ENCODE data around the gene CARHSP1.
"Not testable (repeated sequence)": the region's sequence is repeated elsewhere in the genome, so short reads cannot be mapped to it uniquely, and the experiment has no call there.

Gene CARHSP1

DNA sequence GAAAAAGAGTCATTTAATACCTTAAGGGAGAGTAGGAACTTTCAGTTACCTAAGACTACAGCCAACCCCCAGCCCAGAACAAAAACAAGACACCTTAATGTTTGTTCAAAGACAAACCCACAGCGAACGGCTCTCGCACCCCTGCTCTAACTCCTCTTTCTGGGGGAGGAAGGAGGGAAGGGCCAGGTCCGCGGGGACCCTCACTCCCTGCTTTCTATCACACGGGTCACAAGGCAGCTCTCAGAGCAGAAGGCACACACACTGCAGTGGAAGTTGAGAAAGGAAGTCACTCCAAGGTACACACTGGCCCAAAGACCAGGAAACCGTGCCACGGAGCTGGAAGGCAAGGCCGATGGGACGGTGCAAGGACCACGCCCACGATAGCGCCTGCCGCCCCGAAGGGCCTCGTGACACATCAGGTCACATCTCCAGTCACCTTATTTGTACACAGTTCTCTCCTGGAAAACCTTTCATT, 23.3 kb upstream of the CARHSP1 start:
- no peak for DNase-seq

- DNase-seq: no peak
Measured at GRCh38 chr16:8890549-8890921, 21.7 kb upstream of the CARHSP1 start.

DNA sequence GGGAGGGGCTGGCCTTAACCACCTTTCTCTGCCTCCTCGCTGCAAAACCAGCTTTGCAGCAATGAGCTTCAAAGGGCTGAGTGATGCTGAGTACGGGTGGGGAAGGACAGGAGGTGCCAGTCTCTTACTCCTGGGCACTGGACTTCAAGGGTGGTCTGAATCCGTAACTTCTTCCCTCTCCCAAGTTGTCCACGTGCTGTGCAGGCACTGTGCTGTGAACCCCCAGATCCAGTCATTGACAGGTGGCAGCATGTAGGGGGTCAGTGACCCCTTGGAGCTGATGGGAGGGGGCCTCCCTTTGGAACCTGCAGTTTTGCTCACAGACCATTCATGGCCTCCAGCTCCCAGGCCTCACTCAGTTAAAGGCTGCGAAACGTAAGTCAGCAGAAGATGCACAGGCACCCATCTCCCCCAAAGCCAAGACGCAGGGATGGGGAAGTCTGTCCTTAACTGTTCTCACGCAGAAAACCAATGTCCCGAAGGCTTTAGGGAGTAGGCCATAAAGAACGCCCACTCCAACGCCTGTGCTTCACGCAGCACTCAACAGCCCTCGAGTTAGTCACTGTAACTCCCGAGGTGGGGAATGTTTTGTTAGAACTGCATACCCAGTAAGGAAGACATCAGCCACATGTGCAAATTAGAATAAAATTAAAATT, 21.2 kb upstream of the CARHSP1 start:
- no peak for DNase-seq

- DNase-seq: no peak
Measured at GRCh38 chr16:8888951-8889892, 20.4 kb upstream of the CARHSP1 start.

- no peak for DNase-seq
Measured at GRCh38 chr16:8887952-8888560, 19.2 kb upstream of the CARHSP1 start.

- no peak for DNase-seq
Measured at GRCh38 chr16:8887431-8887765, 18.6 kb upstream of the CARHSP1 start.

DNA sequence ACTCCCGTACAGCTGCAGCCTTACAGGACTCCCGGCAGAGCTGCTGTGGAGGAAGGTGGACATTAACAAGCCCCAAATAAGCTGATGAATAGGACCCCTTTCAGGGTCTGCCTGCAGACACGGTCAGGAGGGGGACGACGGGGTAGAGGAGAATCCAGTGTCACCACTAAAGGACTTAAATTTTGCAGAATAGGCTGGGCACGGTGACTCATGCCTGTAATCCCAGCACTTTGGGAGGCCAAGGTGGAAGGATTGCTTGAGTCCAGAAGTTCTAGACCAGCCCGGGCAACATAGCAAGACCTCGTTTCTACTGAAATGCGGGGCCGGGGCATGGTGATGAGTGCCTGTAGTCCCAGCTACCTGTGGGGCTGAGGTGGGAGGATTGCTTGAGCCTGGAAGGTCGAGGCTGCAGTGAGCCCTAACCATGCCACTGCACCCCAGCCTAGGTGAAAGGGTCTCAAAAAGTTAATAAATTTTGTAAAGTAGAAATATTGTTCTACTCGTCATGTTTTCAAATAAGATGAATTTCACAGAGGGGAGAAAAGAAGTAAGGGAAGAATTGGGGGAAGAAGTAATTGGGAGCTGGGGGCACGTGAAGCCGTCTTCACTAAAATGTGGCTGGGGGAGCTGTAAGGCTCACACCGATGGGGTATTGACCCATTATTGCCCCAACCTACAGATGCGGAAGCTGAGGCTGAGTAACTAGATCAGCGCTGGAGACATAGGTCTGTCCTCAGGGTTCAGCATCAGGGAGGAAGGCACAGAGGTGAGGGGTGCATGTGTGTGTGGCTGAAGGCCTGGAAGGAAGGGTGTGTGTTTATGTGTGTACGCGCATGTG, 18.0 kb upstream of the CARHSP1 start:
- no peak for DNase-seq

GRCh38 chr16:8885674-8886592, 17.1 kb upstream of the CARHSP1 start:
- DNase-seq: no peak

DNA sequence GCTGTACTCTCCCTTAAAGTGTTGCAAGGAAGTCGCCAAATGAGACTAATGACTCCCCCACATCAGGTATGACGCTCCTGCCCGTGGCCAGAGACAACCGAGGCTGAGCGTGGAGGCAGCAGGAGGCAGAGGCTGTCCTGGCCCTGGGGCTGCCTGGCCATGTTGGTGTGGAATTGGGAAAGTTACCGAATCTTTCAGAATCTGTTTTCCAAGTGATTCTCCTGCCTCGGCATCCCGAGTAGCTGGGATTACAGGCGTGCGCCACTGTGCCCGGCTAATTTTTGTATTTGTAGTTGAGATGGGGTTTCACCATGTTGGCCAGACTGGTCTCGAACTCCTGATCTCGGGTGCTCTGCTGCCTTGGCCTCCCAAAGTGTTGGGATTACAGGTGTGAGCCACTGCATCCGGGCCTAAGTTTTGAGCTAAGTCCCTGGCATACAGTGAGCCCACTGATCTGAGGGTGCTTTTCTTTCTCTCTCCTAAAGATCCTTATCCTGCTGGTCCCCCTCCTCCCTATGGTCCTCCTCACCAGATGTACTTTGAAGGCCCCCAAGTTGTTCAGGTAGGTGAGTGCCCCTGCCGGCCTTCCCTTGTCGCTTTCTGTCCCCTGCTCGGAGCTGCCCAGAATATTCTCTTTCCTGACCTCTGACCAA, 14.0 kb upstream of the CARHSP1 start:
- DNase-seq: no peak

DNA sequence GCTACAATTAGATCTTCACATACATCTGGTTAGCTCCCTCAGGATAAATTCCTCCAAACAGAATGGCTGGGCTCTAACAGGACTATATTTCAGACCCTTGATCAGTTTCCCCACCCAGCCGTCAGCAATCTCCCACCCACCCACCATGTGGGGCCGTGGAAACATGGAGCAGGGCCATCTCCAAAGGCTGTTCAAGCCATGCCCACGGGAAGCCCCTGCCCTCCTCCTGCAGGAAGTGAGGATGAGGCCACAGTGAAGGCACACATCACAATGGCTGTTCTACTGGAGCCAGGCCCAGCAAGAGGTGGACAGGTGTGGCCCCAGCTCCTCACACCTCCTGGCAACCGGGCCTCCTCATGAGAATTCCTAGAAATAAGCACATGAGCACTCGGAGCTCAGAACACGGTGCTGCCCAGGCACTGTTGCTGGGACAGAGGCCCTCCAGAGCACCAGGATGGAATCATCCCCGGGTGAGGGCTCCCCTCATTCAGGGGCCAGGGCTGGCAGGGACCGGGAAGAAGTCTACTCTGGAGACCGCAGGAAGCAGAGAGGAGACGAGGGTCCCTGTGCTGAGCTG, 13.3 kb upstream of the CARHSP1 start, which contains the start of gene LITAFD:
TSS of gene LITAFD (plus strand) at position 311 of the 577 bp plus-strand sequence. CDS start 2,005 bp downstream, outside the sequence.
- no peak for DNase-seq

DNA sequence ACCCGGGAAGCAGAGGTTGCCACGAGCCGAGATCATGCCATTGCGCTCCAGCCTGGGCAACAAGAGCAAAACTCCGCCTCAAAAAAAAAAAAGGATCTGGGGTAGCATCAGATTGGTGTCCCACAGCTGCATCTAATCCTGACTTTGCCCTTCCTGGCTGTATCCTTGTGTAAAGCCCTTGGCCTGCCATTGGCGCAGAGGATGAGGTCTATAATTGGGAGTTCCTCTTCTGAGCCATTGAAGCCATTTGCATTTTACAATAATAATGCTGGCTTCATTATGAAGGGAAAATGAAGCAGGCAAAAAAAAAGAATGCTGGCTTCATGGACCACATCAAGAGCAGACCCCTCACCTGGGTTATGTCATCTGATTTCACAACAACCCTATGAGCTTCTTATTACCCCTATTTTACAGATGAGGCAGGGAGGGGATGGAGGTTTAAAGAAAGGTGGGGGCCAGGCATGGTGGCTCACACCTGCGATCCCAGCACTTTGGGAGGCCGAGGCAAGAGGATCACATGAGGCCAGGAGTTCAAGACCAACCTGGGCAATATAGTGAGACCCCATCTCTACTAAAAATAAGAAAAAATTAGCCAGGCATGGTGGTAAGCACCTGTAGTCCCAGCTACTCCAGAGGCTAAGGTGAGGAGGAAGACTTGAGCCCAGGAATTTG, 12.2 kb upstream of the CARHSP1 start:
- DNase-seq: no peak

DNA sequence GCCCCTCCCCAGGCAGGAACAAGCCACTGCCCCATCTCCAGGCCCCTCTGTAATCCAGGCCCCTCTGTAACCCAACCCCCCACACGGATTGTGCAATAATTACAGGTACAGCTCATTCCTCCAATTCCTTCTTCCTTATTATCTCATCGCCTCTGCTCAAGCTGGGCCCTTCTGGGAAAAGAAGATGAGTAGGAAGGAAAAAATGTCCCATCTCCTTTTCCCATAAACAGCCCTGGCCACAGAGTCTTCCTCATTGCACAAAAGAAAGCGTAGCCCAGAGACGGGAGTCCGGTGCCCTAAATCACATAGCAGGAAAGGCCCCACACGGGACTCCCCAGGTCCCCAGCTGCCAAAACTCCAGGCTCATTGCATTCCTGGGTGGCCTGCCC, 9.7 kb upstream of the CARHSP1 start:
- no peak for DNase-seq

GRCh38 chr16:8877894-8878522, 9.2 kb upstream of the CARHSP1 start:
- no peak for DNase-seq

- DNase-seq: not testable (repeated sequence)
Measured at GRCh38 chr16:8875317-8875716, 6.5 kb upstream of the CARHSP1 start.

- DNase-seq: no peak
Measured at GRCh38 chr16:8874388-8874787, 5.6 kb upstream of the CARHSP1 start.

- DNase-seq: not testable (repeated sequence)
Measured at GRCh38 chr16:8873866-8874195, 5.0 kb upstream of the CARHSP1 start.

GRCh38 chr16:8872967-8873865, 4.4 kb upstream of the CARHSP1 start:
- no peak for DNase-seq

DNA sequence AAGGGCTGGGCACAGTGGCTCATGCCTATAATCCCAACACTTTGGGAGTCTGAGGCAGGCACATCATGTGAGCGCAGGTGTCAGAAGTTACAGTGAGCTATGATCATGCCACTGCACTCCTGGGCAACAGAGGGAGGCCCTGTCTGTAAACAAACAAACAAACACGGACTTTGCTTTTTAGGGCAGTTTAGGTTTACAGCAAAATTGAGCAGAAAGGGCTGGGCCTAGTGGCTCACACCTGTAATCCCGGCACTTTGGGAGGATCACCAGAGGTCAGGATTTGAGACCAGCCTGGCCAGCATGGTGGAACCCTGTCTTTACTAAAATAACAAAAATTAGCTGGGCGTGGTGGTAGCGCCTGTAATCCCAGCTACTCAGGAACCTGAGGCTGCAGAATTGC, 3.3 kb upstream of the CARHSP1 start:
- DNase-seq: no peak

- DNase-seq: not testable (repeated sequence)
Measured at GRCh38 chr16:8869988-8870241, 1.1 kb upstream of the CARHSP1 start.

Data from activated CD8-positive, alpha-beta memory T cell treated with anti-CD3 and anti-CD28 coated beads, Interleukin-2, amount 50 U/mL, for 48 hours (primary cell).